Measurements from ENCODE around the gene DNAH5.

DNAH5 gene

GRCh38 chr5:13934125-13934524 lies 10.4 kb downstream of the DNAH5 start:
- DNase-seq = no peak

- DNase-seq = no peak
Measured at GRCh38 chr5:13932561-13932960, 11.9 kb downstream of the DNAH5 start.

DNA sequence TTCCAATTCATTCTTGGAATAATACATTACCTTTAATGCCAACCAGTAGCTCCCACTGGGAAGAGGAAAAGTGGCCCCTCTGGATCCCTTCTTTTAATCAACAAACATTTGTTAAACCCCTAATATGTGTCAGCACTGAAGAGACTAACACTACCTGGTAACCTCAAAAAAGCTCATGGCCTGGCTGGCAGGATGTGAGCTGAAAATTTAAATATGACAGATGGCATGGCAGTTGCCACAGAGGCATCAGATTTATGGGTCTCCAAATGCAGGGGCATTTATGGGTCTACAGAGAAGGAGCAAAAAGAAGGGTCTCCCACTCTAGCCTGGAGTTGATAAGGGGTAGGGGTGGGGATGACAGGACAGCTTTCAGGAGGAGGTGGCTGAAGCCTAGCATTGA lies 12.5 kb downstream of the DNAH5 start:
- no peak for DNase-seq

GRCh38 chr5:13930541-13931171 lies 13.8 kb downstream of the DNAH5 start:
- no peak for DNase-seq

- DNase-seq = no peak
Measured at GRCh38 chr5:13926731-13927130, 17.8 kb downstream of the DNAH5 start.

DNA sequence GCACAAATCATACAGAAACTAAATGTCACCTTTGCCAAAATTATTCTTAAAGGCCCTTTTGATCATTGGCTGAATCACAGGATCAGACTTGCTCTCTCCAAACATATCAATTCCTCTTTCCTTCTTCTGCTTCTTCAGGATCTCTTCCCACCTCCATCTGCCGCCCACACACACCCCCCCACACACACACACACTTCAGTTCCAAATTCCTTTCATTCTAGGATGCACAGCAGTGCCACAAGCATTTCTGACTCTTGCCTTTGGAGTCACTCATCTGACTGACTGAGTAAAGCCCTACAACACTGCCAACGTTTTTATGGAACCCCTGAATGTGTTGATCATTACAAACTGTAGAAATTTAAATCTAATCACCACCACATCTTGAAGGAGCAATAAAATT lies 22.9 kb downstream of the DNAH5 start:
- DNase-seq = no peak

DNA sequence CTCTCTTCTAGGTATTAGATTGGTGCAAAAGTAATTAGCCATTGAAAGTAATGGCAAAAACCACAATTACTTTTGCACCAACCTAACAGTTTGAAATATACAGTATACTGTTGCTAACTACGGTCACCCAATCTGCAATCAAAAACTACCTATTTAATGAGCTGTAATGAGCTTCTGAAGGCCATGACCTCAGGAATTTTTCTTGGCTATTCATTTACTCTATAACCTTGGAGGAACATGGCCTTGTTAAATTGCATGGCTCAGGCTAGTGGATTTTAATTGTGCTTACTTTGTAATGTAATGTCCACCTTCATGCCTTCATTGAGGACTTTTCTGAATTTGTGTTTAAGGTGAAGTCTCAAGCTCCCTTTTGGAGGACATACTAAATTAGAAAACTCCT lies 24.7 kb downstream of the DNAH5 start:
- no peak for DNase-seq

- no peak for DNase-seq
Measured at GRCh38 chr5:13919087-13919486, 25.4 kb downstream of the DNAH5 start.

- DNase-seq = no peak
Measured at GRCh38 chr5:13917061-13917460, 27.4 kb downstream of the DNAH5 start.

DNA sequence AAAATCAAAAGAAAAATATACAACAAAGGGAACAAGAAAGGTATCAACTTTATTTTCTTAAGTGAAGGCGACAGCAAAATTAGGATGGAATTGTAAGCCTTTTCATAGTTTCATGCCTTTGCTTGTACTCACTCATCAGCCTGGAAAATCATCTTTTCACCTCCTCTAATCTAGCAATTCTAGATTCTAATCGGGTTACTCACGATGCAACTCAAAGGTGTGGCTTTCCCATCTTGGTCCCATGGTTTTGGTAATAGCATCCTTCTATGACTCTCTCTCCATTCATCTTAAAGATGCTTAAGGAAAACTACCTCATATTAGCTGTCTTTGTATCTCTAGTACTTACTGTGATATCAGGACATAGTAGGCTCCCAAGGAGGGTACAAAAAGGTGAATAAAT lies 30.5 kb downstream of the DNAH5 start:
- no peak for DNase-seq

DNA sequence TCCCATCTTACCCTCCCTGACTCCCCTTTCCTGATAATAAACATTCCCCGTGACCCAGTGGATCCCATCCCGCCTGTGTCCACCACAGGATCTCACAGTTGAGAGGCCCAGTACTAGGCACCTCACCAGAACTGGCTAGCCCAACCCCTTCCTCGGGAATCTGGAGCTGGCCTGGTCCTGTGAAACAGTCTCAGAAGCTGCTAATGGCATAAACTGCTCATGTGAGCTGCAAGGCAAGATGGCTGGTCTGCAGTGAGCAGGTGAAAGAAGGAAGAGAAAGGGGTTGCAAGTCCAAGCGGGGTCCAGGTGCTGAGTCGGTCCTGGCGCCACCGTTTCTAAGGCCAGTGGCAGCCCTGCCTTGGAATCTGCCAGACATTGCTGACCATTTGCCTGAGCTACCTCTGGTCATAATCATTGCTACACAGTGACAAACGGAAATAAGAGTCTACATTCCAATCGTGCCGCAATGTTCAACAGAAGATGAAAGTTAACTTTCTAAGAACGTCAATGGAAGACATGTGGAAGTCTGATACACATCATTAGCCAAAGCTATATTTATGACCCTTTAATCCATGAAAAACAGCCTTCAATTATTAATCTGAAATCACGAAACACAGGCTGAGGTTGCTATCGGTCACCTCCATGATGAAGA lies 33.7 kb downstream of the DNAH5 start:
- DNase-seq = no peak

DNA sequence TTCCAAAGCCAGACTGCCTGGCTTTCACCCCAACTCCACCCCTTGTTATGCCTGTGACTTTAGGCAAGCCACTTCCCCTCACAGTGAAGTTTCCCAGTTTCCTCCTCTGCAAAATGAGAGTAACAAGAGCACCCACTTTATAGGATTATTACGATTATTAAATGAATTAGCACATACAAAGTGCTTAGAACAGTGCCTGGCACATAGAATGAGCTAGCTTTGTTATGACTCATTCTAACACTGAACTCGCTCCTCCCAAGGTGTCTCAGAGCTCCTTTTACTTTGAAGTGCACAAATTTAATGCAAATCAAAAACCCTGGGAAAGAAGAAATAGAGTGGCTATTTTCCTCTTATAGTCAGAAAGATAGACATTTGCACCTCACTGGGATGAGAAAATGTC lies 34.3 kb downstream of the DNAH5 start:
- DNase-seq = no peak

- DNase-seq = no peak
Measured at GRCh38 chr5:13909271-13909670, 35.2 kb downstream of the DNAH5 start.

GRCh38 chr5:13898569-13898968 lies 45.9 kb downstream of the DNAH5 start:
- no peak for DNase-seq

- no peak for DNase-seq
Measured at GRCh38 chr5:13878357-13878756, 66.1 kb downstream of the DNAH5 start.

DNA sequence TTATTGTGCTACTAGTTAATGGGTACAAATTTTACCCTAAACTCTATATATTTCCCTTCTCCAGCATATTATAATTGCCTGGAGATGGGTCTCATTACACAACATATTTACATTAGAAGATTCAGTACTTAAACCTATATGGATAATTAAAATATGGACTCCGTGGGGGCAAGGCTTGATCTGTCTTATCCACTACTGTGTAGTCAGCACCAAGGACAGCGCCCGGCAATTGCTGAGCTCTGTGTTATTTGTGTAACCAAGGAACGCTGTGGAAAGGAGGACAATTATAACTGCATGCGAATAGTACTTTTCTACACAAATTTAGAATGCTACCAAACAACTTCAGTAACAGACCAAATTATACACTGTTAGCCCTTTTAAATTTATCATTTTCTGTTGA lies 77.7 kb downstream of the DNAH5 start:
- DNase-seq = no peak

GRCh38 chr5:13865312-13865711 lies 79.2 kb downstream of the DNAH5 start:
- no peak for DNase-seq

GRCh38 chr5:13860146-13860545 lies 84.3 kb downstream of the DNAH5 start:
- DNase-seq = no peak

DNA sequence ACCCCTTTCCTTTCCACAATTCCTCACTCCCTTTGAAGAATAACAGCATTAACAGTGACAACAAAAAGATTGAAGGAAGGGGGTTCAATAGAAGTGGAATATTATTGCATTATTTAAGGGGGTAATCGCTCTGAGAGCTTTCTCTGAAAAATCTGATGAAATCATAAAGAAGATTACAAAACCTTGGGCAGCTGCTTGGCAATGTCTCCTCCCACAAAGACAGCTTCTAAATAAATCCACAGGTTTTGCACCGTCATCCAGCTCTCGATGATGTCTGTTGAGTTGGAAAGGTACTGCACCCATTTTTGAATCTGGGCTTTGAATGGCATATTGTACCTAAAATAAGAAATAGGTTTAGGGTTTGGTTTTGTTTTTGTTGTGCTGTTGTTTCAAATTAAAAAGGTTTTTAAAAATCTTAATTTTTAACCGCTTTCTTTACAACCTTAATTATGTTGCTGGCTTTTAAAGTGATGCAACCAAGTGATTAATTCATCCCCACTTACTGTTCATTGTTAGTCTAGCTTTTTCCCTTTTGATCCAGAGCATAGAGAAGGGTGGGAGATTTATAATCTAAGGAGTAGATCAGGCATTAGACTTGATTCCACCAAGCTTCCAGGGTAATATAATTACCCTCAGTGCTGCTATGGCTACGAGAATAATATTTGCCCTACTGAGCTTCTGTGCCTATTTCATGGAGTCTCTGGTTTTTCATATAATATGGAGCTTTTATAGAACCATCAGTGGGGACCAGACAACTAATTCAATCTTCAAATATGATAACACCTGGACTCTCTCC lies 85.0 kb downstream of the DNAH5 start:
- no peak for DNase-seq

- no peak for DNase-seq
Measured at GRCh38 chr5:13843175-13843846, 101.2 kb downstream of the DNAH5 start.

GRCh38 chr5:13833440-13833839 lies 111.0 kb downstream of the DNAH5 start:
- no peak for DNase-seq

- DNase-seq = no peak
Measured at GRCh38 chr5:13831351-13831750, 113.1 kb downstream of the DNAH5 start.

- DNase-seq = no peak
Measured at GRCh38 chr5:13830536-13830935, 114.0 kb downstream of the DNAH5 start.

- DNase-seq = no peak
Measured at GRCh38 chr5:13821366-13821765, 123.1 kb downstream of the DNAH5 start.
